GM18519 (cell line): ENCODE measurements around the gene CARD11.

Experiments used
- ATAC-seq: cut with Tn5 transposase; IDR thresholded peaks from one replicate; pipeline ENCODE4 v1.9.1; 2021; ENCODE audit warnings: mild to moderate bottlenecking, moderate library complexity; ENCODE audit not compliant: unreplicated experiment, low FRiP score

CARD11 gene

DNA sequence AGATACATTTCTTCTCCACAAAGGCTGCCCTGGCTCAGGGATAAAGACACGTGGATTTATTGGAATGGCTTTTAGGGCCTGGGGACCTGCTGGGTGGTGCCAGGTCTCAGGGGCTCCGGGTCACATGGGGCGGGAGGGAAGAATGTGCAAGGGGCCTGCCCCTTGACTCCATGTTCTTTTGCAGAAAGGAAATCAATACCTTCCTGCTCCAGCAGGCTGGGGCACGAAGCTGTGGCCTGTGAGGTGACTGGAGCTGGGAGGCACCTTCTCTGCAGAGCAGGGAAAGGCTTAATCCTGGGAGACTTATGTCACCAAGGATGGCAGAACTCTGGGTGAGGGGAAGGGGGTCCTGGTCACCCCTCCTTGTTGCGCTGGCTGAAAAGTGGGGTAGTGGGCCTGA lies 157.3 kb downstream of the CARD11 start:
- ATAC-seq: no peak

DNA sequence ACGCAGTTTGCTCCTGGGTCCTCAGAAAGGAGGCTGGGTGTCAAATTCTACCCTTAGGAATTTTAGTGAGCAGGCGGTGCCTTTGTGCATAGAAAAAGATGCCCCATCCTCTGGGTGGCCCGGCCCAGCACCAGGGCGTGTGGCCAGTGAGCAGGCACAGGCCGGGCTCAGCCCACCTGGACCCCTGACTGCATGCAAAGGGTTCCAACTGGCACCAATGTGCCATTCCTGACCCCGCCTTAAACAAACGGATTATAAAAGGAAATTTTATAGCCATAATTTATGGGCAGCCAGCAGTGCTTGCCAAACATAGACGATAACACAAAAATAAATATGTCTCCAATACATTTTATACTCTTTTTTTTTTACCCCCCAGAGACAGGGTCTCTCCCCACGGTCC lies 159.5 kb downstream of the CARD11 start:
- no peak for ATAC-seq

DNA sequence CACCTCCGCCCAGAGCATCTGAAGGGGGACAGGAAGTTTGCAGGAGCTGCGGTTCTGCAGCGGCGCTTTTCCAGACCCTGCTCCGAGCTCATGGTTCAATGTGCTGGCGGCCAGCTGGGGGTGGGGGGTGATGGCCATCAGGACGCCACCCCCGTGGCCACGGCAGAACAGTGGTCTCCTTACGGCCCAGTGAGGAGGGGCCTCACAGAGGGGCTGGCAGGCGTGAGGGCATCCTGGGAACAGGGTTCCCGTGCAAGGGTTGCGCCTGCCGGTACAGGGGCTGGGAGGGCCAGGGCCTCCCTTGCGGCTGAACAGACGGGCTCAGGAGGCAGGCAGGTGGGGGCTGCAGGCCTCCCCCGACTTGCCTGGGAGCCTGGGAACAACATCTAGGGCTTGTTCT lies 160.6 kb downstream of the CARD11 start:
- ATAC-seq: no peak

DNA sequence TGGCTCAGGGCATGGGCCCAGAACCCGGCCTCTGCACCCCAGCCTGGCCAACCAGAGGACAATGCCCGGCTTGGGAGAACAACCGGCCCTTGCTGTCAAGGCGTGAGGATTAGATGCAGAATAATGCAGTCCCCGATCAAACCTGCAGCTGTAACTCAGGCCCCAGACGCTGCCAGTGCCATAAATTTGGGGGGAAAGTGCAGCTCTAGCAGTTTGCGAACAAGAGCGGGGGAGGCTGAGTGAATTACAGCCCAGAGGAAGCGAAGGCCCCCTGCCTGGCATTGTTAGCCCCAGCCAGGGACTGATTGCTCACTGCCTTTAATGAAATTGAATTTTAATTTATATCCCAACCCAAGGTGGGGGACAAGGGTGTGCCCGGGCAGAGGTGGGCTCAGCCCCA lies 161.6 kb downstream of the CARD11 start:
- ATAC-seq: no peak

DNA sequence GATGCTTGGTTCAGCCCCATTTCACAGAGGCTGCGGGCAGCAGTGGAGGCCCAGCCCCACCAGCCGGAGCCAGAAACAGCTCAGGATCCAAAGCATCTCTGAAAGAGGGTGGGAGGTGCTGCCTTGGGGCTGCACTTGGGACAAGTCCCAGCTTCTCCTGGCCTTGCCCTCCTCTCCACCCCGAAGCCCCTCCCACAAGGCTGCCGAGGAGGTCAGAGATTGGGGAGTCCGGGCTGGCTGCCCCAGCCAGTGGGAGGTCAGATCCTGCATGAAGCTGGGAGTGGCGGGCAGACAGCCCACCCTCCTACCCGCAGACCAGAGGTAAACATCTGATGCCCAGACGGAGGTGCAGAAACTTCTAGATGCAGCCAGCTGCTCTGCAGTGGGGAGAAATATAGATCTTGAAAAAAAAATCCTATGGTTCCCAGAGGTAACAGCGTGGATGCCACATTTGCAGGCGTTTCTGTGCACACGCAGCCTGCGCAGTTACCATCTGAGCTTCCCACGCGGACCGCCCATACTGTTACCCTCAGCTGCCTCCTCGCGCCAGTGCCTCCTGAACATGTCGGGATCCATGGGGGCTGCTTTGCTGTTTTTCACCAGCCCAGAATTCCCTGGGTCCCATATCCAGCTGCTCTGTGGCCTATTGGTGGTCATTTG lies 162.7 kb downstream of the CARD11 start:
- no peak for ATAC-seq

DNA sequence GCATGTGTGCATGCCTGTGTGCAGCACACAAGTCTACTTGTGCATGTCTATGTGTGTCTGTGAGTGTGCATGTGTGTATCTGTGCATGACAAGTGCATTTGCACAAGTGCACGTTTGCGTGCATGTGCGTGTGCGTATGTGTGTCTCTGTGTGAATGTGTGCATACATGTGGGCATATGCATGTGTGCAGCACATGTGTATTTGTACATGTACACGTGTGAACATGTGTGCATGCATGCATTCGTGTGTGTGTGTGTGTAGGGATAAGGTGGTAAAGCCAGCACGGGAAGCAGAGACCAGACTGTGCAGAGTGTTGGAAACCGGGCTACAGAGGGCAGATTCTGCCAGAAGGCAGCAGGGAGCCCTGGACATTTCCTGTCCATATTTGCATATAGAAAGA lies 163.6 kb downstream of the CARD11 start:
- no peak for ATAC-seq

DNA sequence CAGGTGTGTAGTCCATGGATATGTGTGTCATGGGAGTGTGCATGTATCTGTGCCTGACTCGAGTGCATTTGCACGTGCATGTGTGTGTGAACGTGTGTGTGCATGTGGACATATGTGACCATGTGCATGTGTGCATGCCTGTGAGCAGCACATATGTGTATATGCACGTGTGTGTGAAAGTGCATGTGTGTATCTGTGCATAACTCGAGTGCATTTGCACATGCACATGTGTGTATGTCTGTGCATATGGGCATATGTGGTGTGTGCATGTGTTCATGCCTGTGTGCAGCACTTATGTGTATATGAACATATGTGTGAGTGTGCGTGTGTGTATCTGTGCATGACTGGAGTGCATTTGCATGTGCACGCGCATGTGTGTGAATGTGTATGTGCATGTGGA lies 164.3 kb downstream of the CARD11 start:
- ATAC-seq: no peak

DNA sequence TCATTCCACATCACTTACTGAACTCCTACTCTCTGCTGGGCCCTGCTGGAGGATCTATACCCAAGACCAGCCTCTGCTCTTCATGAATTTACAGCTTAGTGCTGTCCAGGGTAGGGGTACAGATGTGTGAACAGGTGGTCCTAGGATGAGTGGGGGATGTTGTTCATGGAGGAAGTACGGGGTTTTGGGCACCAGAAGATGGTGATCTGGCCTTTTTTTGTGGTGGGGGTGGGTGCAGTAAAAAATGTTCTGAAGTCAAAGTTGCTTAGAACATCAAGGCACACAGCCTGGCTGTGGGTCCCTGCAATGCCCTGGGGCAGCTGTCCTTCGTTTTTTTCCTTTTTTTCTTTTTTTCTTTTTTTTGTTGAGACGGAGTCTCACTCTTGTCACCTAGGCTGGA lies 165.4 kb downstream of the CARD11 start:
- ATAC-seq: no peak

DNA sequence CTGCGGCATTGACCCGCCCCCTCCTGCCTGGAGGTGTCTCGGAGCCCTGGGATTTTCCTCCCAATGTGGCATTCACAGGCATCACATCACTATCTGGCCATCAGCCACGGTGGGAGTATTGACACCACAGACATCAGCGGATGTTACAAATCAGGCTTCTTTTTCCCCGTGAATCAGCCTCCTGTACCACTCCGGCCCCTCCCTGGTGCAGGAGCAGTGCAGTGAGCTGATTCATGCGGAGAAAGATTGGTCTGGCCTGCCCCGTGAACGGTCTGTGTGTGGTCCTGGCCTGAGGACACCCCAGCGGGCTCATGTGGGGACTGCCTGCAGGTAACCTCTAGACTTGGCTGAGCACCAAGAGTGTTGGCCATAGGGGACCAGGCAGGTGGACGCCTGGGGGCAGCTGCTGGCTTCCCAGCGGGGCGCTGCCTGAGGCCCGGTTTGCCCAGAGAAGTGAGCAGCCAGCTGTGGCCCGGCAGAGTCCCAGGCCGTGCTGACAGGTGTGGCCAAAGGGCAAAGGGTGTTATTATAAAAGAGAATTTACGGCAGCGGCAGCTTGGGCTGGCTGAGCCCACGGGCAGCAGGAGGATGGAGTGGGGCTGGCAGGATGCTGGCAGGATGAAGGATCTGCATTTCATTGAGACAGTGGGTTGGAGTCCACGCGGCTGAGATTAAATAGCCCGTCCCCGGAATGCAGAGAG lies 167.5 kb downstream of the CARD11 start:
- no peak for ATAC-seq

DNA sequence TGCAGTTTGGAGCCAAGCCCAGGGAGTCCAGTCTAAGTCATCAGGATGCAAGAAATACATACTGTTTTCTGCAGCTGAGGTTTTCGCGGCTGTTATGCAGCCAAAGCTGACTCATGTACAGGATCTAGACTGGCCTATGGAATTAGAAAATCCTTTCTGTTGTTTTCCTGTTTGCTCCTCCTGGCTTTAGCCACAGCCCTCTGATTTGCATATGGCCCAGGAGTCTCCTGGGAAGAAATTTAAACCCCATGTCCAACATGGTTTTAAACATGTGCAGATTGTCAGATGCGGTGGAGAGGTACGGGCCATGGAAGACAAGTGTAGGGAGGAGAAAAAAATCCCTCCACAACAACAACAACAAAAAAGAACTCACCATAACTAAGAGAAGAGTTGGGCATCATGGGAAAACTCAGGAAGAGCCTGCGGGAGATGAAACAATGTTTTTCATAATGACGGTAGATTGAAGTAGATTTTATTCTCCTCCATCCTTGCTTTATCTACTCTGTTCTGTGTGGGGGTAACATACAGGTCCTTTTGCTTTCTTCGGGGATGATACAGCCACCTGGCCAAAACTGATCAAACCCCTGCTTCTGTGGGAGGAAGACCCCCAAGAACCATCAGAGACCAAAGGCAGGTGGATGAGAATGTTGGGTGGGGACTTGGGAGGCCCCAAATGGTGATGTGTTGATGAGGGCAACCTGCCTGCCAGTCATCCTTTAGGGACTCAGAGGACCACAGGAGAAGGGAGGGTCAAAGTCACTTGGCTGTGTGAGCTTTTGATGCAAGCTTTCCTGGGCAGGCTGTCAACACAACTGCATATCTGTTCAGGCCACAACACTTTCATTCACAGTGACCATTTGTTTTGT lies 169.7 kb downstream of the CARD11 start:
- no peak for ATAC-seq

DNA sequence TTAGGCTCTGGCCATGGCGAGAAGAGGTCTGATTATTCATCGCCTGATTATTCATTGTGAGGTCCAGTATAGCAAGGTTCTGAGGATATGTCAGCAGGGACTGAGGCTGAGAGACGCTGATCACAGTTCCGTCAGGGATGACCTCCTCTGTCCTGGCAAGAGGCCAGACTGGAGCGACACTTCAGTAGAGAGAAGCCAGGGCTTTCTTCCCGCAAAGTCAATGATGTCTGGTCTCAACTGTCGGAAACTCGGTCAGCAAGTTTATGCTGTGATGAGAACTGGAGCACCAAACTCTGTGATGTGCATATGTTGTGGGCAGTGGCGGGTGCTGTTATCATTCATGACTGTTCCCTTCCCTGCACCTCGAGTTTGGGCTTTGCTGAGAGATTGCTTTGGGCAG lies 170.5 kb downstream of the CARD11 start:
- ATAC-seq: no peak

DNA sequence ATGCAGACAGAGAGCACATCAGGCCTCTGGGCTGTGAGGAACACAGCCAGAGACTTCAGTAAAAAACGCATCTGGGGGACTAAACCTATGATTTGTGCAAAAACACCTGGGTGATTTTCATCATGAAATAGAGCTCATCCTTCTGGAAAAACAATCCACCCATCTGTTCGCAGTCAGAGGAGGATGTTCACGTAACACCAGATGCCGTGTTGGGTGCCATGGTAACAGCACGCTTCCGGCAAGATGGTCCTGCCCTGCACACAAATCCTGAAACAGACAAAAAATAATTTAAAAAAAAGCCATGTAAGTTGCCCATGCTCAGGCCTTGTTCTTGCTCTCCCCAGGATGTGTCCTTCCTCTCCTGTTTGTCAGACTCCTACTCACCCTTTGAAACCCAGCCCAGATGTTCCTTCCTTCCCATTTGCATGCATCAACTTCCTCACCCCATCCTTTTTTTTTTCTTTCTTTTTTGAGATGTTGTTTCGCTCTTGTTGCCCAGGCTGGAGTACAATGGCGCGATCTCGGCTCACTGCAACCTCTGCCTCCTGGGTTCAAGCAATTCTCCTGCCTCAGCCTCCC lies 171.3 kb downstream of the CARD11 start:
- no peak for ATAC-seq

DNA sequence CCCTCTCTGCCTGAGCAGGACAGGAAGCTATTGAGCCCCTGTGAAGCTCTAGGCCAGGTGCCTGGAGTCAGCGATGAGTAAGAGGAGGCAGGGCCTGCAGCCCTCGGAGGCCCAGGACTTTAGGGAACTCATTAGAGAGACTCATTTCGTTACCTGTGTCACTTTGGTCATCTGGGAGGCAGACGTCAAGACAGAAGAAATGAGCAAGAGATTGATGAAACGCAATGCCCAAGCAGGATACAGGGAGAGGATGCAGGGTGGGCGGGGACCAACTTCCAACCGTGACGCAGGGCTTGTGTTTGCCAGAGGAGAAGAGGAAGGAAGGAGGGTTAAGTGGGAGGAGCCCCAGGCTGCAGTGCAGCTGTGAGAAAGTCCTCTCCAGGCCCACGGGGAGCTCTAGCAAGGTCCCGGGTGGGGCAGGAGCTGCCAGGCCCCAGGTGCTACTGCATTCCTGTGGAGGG lies 173.2 kb downstream of the CARD11 start:
- peak; percentile 76 for ATAC-seq

DNA sequence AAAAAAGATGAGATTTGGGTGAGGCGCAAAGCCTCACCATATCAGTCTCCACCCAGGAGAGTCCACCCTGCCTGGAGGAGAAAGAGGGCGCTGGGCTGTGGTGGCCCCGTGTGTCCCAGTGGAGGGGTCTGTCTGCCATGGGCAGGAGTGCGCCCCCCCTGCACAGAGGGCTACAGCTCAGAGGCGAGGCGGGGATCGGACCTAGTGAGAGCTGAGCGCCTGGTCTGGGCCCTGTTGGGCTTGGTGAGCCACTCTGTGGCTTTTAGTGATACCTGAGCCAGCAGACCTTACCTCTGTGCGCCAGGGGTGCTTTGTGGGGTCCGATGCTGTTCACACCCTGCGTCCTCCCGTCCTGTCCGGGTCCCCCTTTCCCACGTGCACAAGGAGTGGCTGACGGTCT lies 173.7 kb downstream of the CARD11 start:
- ATAC-seq: no peak

DNA sequence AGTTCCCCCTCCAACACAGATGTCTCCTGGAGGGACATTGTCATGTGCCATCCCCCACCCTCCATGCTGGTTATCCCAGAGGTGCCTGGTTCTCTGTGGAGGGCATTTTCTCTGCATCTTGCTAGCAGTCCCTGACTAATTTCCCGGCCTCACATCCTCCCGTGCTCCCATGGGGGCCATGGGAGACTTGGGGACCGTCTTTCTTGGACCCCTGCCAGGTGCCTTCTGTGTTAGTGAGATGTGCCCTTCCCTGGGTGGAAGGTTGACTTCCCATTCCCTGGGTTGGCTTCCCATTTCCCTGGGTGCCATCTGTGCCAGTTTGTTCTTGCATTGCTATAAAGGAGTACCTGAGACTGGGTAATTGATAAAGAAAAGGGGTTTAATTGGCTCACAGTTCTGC lies 177.1 kb downstream of the CARD11 start:
- no peak for ATAC-seq

DNA sequence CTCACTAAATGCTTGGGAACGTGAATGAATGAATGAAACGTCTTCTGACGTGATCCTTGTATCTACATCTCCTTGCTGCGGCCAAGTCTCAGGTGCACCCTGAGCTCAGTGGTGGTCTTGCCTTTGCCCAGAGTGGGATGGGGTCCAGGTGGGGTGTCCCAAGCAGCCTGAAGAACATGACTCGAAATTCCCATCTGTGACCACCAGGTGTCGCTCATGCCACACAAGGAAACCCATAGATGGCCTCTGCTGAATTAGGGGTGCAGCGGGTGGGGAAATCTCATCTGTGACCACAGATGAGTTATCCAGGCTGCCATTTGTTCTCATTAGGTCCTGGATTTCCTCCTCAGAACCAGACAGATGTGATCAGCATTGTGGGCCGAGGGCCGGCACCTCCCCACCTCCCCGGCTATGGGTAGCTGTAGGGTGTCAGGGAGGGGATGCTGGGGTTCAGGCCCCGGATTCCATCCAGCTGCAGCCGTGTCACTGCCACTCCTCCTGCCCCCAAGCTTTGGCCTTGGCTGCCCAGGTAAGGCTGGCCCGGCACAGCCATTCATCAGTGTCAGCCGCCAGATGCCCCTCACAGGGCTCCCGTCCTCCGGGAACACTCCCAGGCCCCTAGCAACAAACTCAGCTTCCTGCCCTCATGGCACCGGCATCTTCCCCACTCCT lies 178.5 kb downstream of the CARD11 start:
- no peak for ATAC-seq

DNA sequence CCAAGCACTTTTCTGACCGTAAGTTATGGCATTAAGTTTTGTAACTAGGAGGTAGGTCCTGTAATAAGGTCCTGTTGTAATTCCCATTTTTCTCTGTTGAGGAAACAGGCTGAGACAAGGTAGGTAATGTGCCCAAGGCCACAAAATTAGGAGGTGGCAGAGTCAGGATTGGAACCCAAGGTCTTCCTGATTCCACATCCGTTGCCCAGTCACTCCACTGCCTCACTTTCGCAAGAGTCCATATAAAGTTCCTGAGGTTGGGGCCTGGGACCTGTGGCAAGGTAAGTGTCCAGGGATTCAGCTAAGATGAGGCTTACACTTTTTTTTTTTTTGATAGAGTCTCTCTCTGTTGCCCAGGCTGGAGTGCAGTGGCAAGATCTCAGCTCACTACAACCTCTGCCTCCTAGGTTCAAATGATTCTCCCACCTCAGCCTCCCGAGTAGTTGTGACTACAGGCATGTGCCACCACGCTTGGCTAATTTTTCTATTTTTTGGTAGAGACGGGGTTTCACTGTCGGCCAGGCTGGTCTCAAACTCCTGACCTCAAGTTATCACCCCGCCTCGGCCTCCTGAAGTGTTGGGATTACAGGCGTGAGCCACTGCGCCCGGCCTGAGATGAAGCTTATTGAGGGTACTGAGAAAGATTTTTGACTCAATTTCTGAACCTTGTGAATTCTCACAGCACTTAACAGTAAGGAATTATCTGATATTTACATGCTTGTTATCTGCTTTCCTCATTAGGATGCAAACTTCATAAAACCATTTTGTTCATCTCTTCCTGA lies 179.3 kb downstream of the CARD11 start:
- no peak for ATAC-seq

DNA sequence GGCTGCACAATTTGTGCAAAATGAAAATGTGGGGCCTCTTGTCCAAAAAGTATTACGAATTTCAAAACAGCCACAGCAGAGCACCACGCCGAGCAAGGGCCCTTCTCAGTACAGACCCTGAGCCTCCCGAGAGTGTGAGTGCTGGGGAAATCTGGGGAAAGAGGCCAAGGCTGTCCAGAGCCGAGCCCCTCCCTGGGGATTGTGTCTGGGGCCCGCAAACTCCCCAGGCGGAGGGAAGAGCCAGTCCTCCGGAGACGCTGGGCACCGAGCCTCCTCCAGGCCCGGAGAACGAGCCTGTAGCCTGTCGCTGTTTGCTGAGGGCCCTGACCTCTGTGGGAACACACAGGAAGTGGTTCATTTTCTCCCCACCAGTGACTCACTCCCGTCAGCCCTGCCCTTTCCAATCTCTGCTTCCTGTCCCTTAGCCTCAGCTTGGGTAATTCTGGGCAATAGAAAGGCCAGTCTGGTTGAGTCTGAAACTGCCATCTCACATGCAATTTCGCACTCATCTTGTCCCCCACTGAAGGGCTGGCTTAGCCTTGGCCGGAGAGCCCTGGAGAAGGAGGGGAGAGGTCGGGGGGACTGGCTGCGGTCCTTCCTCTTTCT lies 180.1 kb downstream of the CARD11 start:
- peak; percentile 91 for ATAC-seq

DNA sequence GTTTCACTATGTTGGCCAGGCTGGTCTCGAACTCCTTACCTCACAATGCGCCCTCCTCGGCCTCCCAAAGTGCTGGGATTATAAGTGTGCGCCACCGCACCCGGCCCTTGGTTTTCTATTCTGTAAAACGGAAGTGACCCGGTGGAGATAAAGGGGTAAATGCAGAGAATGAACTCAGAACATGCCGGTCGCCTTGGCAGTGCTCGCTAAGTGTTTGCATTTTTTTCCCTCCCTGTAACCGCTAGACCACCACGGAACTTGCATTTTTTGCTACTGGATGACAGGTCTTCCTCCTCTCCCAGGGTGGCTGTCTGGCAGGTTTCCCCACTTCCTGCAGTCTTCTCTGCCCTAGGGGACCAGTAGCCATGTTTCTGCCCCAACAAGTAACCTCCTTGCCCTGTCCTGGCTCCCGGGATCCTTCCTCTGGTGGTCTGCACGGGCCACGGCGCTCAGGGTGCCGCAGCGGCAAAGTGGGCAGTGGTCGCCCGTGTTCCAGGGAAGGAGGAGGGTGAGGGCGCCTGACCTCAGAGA lies 180.8 kb downstream of the CARD11 start:
- no peak for ATAC-seq
